ENCODE results near the gene CEP112. TPM values are rescaled to one million over a fixed set of nuclear protein-coding genes. Genes with fewer than 3 reads are reported as not detected.

The CEP112 gene
- total RNA-seq, 1 donor from 2014 or later: 13.6 TPM

DNA sequence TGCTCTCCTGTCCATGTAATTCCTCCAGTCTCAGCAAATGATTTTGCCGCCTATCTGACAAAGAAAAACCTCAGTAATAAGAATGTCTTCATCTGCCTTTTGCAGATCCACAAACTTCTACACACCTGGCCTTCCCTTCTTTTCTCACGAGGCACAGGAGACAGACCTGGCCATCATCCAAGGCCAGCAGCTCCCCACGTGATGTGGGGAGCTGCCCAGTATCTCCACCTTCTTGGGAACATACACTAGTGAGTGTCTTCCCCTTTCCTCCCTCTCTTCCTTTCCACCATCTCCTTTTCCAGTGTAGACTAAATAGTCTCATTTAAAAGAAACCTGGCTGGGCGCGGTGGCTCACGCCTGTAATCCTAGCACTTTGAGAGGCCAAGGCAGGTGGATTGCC lies 274.4 kb downstream of the CEP112 start:
- intact Hi-C loops (cut with micrococcal nuclease): no loop called here
- ATAC-seq (no peak), DNase-seq (no peak)

- intact Hi-C loops (cut with micrococcal nuclease): no loop called here
- no peak for ATAC-seq
- no peak for DNase-seq
Observed at GRCh38 chr17:65916425-65916824, 275.5 kb downstream of the CEP112 start.

DNA sequence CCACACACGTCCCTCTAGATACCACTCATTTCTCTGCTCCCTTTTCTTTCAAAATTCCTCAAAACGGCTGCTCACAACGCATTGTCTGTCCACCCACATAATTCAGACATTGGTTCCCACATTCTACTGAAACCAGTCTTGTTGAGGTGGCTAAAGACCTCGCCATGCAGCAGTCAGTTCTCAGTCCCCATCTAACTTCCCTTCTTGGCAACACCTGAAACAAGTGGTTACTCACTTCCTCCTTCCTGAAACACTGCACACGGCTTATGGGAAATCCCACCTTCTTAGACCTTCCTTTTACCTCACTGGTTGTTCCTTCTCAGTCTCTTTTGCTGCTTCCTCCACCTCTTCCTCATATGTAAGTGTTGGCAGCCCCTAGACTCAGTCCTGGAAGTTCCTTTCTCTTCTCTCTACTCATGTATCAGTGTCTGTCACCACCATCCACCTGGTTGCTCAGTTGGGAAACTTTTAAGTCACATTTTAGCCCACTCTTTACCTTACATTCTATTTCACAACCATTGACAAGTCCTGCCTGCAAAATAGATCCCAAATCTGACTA lies 277.1 kb downstream of the CEP112 start:
- DNase-seq (no peak), ATAC-seq (no peak)
- intact Hi-C loops (cut with micrococcal nuclease): no loop called here

- DNase-seq (no peak), ATAC-seq (no peak)
- intact Hi-C loops (cut with micrococcal nuclease): no loop called here
Observed at GRCh38 chr17:65913326-65913850, 278.5 kb downstream of the CEP112 start.

GRCh38 chr17:65910836-65911235 lies 281.1 kb downstream of the CEP112 start:
- no peak for DNase-seq
- intact Hi-C loops (cut with micrococcal nuclease): no loop called here
- ATAC-seq: no peak

DNA sequence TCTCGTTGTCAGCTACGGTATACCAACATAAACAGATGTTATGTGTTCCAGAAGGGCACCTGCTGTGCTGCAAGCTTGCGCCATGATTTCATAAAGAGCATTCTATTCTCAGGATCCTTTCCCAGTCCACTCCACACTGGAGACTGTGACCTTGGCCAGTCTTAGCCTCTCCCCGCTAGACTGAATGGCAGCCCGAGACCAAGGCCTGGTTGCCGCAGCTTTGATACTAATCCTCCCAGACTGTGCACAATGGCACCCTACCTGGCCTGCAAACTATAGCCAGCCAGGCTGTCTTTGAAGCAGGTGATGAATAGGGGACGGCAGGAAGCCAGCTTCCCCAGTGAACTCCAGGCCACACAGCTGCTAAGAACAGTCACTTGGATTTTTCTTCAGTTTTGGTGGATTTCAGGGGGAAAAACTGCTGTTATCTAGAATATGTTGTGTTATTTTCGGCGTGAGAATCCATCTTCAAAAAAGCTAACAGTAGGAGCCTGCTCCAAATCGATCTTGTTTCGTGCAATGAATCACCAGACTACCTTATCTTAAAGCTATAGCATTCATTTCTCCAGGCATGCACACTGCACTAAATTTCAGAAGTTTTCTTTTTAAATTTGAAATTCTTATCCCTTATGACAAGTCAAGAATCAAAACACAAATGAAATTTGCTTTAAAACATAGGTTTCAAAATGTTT lies 289.0 kb downstream of the CEP112 start:
- intact Hi-C loops (cut with micrococcal nuclease): no loop called here
- DNase-seq (no peak), ATAC-seq (peak; percentile 11)

- ATAC-seq (no peak), DNase-seq (no peak)
- intact Hi-C loops (cut with micrococcal nuclease): no loop called here
Observed at GRCh38 chr17:65902155-65902554, 289.8 kb downstream of the CEP112 start.

- DNase-seq: no peak
- no peak for ATAC-seq
- intact Hi-C loops (cut with micrococcal nuclease): no loop called here
Observed at GRCh38 chr17:65901394-65901793, 290.5 kb downstream of the CEP112 start.

DNA sequence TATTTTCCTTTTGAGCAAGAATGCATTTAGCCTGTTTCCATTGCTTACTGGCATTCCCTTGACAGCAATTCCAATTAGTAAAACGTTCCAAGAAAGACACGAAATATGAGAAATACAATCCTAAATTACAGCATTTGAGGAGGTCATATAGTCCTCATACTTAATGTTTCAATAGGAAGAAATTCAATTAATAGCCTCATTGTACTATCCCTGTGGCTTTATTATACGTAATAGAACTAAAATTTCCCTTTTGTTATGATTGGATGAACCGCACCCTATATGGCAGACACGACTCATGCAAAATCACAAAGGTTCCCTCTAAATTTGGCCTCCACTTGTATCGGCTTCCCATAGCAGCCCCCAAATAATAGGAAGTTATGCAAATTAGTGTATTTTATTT lies 291.7 kb downstream of the CEP112 start:
- no peak for ATAC-seq
- DNase-seq: no peak
- intact Hi-C loops (cut with micrococcal nuclease): no loop called here

DNA sequence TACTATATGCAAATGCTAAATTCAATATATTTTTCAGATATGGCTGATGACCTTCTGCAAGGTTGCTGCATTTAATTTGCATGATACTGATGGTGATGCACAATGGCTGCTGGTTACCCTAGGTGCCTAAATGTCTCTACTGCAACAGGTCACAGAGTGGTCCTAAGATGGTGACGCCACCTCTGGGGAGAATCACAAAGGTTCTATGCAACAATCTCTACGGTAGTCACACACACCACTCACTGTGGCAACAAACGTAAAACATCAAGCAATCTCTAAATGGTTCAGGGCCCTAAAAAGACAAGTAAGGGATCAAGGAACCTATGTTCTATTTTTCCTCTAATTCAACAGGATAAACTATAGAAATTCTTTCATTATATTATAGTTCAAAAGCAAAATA lies 293.3 kb downstream of the CEP112 start:
- ATAC-seq (no peak), DNase-seq (no peak)
- intact Hi-C loops (cut with micrococcal nuclease): no loop called here

DNA sequence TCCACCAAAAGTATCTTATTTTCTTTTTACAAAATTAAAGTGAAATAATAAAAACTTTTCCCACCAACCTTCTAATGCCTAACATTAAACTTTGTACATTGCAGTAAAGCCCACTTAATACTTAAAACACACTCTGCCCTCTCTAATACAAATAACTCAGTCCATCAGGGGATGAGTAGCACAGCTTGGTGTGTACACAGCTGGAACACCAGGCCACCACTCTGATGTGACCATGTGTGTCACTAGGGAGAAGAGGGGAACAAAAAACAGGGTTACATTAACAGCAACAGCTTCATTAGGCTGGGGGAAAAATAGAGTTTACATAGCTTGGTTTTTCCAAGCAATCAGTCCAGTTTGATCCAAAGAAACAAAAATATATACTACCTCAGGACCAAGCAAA lies 295.0 kb downstream of the CEP112 start:
- DNase-seq (no peak), ATAC-seq (no peak)
- intact Hi-C loops (cut with micrococcal nuclease): no loop called here

DNA sequence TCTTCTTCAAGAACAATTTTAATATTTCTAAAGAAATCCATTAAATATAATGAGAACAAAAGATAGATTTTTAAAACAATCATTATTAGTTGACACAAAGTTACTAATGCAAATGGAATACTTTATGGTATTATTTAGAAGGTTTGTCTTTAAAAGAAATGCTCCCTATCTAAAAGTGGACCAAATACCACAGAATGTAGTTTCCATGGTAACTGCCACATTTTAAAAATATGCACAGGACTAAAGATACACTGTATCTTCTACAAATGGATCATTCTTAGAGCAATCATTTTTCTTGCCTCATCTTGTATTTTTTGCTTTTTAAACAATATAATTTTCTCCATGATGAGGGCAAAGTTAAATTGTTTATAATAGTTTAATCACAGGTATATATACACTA lies 296.0 kb downstream of the CEP112 start:
- ATAC-seq (no peak), DNase-seq (no peak)
- intact Hi-C loops (cut with micrococcal nuclease): no loop called here

DNA sequence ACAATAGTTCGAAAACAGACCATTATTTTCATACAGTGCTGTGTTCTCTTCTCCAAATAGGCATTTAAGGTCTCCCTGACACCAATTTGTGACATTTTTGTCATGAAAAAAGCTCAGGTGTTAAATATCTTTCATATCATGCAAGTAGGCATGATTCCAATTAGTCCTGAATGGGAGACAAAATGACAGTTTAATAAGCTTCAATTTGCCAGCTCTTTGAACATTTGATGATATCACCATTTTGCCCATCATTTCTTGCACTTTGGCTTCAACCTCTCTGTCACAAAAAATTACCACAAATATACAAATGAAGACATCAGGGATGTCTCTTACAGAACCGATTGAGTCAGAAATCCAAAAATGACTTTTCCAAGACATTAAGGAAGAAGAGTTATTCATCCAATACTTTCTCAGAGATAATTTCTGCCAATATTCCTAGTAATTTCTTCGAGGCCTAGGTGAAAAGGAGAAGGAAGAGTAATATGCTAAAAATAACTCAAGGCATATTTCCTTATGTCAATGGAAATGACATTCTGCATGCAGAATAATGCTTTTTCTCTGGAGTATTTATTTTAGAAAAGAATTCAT lies 298.1 kb downstream of the CEP112 start:
- no peak for DNase-seq
- intact Hi-C loops (cut with micrococcal nuclease): no loop called here
- no peak for ATAC-seq

DNA sequence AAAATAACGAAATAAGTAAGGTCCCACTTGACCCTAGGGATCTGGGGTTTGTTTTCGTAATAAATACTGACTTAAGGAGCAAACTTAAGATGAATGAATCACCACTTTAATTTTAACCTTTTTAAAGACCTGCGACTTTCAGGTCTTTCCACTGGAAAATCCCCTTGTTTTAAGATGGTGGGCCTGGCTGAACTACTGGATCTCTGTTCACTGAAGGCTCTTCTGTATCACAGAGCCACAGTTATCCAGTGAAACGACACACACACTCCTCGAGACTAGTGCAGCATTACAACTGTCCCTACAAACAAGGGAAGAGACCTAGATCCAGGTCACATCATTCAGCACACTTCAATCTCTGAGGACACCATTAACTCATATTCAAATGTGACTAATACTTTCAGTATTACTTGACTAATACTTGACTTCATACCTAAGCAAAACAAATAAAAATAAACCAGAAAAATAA lies 299.0 kb downstream of the CEP112 start:
- intact Hi-C loops (cut with micrococcal nuclease): no loop called here
- ATAC-seq (no peak), DNase-seq (no peak)

GRCh38 chr17:65891231-65891735 lies 300.6 kb downstream of the CEP112 start:
- DNase-seq: no peak
- ATAC-seq: no peak
- intact Hi-C loops (cut with micrococcal nuclease): no loop called here

DNA sequence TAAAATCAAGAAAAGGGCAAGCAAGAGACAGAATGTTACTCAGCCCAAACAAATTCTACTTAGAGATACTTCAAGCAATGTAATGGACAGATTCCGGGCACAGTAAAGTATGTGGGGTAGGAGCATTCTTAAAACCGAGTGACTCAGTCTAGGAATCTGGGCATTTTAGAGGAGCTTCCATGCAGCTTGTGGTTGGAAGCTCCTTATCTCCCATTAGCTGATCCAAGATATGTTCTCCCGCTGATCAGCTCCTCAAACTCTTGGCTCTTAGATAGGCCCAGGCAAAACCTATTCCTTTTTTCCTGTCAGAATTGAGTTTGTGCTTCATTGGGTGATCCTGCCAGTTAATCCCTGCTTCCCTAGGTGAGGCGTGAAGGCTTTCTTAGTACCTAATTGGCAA lies 303.3 kb downstream of the CEP112 start:
- no peak for ATAC-seq
- intact Hi-C loops (cut with micrococcal nuclease): no loop called here
- no peak for DNase-seq

GRCh38 chr17:65886315-65887245 lies 305.4 kb downstream of the CEP112 start:
- DNase-seq: no peak
- no peak for ATAC-seq
- intact Hi-C loops (cut with micrococcal nuclease): no loop called here

GRCh38 chr17:65885541-65886312 lies 306.2 kb downstream of the CEP112 start:
- DNase-seq: no peak
- intact Hi-C loops (cut with micrococcal nuclease): no loop called here
- ATAC-seq: no peak

GRCh38 chr17:65876985-65877384 lies 314.9 kb downstream of the CEP112 start:
- intact Hi-C loops (cut with micrococcal nuclease): no loop called here
- no peak for ATAC-seq

More at GRCh38 chr17:65876985-65877384, 314.9 kb downstream of the CEP112 start:
- no peak for DNase-seq
